ENCODE measurements around the gene RTL1.

The RTL1 gene

DNA sequence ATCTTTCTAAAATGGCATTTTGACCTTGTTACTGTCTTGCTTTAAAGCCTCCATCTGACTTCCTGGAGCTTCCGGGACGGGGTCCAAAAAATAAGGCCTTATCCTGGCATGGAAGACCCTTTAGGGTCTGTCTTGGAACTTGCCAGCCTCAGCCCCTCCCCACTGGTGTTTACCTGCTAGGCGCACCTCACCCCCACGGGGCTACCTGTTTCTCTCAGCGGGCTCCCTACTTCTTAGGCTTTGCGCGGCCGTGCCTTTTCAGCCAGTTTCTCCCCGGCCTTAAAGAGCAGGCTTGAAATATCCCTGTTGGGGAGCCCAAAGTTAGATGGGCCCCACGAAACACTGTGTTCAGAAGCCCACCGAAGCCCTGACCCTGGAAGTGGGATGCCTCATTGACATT lies 5.1 kb downstream of the RTL1 start:
- DNase-seq: no peak

DNA sequence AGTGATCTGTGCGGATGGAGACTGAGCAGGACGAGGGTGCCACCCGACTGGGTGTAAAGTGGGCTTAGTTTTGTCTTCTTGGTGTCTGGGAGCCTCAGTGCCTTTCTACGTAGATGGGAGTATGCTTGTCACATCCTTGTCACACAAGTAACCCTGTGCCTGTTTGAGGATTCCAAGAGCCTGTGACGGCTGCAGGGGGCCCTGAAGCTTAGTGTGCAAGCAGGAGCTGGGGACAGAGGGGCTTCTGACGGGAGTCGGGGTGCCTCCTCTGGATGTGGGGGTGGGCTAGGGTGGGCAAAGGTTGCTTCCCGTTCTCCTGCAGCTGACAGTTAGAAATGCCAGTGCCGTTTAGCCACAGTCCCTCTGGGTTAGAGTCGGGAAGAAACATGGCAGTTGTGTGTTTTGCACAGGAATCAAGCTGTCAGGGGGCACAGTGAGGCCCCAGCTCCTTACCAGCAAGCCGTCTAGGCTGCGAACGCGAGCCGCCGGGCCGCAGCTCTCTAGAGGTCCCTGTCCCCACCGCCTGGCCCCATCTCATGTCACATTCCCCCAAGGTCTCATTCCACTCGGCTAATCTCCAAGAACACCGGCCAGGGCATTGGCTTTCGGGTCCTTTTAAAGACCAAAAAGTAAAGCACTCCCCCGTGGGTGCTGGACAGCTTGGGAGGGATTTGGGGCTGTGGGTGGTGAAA lies 7.0 kb downstream of the RTL1 start:
- no peak for DNase-seq

DNA sequence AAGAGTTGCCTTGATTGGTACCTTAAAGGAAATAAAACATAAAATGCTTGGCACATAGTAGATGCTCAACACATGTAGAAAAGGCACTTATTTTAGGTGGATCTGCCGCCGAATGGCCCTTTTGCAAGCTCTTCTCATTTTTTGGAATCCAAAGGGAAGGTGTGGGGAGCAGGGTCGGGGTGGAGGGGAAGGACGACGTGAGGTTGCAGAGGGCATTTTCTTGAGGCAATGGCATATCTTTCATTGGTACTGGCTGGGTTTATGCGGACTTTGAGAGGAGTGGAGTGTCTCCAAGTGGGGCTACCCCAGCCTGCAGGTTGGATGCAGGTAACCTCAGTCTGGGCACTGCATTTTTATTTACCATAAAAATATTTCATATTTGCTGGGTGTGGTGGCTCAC lies 8.1 kb downstream of the RTL1 start:
- DNase-seq: no peak

DNA sequence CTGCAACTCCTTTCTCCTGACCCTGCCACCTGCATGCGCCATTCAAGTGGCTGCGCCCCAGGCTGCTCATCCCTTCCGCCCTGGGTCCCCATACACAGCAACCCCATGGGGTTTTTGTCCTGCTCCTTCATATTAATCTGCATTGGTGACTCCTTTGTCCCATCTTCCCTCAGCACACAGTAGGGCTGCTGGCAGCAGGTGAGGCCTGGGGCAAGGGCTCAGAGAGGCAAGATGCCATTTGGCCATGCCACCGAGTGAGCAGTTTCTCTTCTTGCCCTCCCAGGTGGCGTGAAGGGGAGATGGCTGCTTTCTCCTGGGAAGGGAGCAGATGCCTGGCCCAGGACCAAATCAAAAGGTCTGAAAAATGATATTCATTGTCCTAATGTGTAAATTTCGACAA lies 9.1 kb downstream of the RTL1 start:
- DNase-seq: no peak

DNA sequence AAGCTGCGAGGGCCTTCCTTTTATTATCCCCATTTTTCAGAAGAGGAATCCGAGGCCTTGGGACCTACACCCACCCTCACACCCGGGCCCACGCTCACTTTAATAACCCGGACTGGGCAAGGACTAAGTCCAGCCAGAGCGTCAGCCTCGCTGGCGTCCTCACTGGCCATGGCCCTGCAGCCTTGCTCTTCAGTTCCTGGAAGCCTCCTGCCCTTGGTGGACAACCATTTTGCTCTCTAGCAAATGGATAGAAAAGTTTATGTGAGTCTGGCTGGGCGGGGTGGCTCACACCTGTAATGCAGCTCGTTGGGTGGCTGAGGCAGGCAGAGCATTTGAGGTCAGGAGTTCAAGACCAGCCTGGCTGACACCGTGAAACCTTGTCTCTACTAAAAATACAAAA lies 9.8 kb downstream of the RTL1 start:
- no peak for DNase-seq

DNA sequence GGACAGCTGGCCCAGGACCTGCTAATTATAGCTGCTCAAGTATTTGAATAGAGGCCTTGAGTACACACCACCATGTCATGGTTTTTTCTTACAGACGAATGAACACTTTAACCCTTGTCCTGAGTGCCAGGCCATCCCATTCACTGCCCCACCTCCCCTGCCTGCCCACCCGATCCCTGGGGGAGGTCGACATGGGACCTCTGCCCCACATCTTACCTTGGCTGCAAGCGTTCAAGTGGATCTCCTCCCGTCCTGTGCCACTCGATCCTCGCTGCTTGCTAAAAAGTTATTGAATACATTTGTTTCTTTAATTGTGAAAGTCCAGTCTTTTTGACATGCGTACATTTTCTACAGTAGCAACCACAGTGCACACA lies 10.3 kb downstream of the RTL1 start:
- no peak for DNase-seq

DNA sequence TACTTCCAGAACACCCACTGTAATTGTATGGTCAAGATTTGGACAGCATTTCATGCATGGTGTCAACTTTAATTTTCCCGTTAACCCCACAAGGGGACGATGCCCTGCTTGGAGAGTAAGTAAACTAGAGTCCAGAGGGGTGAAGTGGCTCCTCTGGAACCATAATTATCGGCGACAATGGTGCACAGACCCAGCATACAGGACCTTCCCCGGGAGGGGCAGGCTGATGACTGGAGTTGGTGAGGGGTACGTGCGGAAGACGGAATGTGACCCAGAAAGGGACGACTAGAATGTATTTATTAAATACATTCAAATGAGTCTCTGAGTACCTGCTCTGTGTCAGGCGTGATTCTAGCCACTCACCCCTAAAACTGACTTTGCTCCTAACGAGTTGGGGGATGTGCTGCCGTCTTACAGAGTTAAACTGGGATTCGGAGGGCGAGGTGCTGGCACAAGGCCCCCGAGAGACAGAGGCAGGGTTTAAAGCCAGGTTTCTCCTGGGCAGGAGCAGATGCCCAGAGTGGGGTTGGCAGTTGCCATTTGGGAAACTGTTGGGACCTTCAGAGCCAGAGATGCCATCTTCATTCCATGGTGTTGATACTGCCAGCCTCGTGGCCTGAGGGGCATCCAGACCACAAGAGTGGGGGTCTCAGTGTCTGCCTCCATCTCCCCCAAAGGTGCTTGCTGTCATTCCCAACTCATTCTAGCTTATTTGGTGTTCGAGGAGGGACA lies 10.9 kb downstream of the RTL1 start:
- DNase-seq: no peak

DNA sequence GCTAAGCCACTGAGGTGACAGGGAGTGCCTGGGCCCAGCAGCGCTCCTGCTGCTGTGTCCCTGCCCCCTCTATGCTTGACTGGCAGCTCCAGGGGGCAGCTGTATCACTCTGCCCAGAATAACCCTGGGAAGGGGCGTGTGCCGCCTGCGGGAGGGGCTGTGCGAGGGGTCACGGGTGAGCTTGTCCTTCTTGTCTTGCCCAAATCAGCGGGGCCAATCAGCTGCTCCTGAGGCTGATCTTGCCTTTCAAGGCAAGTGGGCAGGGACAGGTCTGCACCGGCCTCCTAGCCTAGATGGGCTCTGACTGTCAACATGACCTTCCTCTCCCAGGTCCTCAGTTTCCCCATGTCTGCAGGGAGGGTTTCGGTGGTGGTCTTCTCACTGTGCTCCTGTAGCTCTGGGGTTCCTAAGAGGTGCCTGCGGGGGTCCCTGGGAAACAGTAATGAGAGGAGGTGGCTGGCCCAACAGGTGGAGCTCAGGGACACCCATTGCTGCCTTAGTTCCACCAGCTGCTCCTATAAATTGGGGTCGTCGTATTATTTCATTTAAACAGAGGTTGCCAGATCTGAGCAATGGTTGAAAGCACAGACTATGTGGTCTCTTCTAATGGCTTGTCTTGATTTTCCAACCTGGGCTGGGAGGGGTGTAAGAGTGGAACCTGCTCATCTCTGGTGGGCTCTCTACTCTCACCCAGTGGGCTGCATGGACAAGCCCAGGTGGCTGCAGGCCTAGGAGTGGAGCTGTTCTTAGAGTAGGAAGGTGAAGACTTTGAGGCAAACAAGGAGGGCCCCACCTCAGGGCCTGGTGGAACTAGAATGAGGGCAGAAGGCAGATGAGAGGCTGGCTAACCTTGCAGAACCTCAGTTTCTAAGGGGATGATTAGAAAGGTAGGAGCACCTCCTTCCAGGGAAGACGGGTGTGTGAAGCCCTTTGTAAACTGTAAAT lies 11.7 kb downstream of the RTL1 start:
- DNase-seq: no peak

DNA sequence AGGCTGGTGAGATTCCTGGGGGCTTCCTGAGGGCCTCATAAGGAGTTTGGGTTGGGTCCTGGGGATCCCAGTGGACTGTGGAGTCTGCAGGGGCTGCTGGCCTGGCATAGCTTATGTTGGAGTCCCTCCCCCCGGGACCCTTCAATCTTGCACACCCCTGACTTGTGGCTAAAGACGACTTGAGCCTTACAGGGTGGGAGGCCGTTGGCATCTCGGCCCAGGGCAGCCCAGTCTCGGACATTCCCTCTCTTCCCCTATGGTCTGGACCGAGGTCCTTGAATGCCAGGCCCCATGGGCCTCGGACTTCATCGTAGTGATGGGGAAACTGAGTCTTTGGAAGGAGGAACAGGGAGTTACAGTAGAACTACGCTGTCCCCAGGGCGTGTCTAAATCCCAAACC lies 12.5 kb downstream of the RTL1 start:
- DNase-seq: no peak

DNA sequence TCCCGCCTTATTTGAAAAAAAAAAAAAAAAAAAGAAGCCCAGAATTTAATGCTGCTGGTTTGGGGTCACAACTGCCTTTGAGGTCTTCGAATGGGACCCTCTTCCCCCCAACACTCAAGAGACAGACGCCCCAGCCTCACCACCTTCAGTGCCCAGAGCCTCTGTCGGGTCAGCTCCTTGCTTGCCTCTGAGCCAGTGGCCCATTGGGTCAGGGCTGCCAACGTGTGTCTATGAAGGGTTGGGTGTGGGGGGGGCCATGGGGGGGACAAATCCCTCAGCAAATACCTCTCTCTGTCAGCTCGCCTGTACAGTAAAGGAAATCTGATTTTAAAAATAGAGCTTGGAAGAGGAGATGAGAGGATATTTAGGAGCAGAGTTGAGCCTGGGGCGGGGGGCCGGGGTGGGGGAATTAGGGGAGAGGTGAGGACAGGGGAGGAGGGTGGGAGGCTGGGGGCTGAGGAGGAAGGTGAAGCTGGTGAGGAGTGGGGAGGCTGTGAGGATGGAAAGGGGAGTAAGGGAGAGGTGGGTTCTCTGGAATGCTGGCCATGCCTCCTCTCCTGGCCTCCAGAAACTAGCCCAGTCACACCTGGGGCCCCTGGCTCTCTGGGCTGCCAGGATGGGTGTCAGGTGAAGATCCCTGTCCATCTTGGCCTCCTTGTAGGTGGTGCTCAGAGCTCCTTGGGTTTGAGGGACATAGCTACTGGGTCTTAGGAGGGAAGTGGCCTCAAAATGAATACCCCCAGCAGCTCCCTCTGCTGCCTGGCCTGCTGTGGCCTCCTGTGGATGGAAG lies 13.3 kb downstream of the RTL1 start:
- DNase-seq: no peak

DNA sequence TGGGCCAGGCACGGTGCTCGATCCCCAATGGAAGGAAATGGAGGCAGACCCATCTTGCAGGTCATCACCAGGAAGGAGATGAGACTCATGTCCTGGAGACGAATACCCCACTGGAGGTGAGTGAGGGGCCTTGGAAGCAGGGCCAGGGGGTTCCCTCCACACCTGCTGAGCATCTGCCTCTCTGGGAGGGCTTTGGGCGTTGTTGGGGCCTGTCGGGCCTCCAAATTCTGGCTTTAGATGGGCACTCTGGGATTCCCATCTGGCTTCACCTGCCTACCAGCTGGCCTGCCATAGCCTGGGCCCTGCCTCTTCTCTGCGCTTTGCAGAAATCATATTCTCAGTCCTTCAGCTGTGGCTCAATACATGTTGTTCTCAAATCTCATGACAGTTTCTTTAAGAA lies 13.9 kb downstream of the RTL1 start:
- no peak for DNase-seq

DNA sequence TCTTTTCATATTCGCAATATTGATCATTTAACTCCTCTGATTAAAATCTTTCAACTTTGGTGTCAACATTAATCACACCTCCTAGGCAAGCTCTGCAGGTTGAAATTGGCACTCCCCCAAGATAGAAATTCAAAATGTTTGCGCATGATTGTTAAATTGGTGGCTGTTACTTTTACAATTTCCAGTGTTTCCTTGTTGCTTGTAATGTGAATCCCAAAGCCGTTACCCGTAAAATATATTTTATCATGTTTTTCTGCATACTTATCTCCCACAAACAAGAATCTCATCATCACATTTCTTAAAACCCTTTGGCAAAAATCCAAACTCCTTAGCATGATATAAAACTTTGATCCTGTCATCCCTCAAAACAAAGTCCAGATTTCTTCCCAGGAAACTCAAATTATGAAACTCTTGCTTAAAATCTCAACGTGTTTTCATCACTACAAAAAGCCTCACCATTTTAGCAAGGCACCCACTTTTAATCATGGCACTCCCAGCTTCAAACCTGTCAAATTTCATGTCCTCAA lies 14.7 kb downstream of the RTL1 start:
- no peak for DNase-seq

DNA sequence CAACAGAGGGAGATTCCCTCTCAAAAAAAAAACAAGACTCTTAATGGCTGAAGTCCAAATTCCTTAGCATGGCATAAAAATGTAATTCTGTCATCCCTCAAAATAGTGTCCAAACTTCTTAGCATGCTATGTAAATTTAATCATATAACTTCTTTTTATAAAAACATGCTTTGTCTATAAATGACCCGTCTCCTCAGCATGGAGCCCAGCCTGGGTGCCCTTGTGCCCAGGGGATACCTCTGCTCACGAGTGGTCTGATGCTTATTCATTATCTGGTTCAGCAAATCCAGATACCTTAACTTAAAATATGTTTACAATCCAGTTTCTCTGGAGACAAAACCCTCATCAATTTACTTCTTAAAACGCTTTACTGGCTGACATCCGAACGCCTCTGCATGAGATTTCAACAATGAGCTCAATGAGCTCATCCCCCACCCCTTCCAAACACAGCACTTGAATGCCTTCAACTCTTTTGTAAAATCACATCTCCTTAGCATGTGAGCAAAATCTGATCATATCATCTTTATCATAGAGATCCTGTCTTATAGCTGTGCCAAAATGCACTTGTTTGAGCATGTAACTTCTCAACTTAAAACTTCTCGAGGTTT lies 15.7 kb downstream of the RTL1 start:
- no peak for DNase-seq

DNA sequence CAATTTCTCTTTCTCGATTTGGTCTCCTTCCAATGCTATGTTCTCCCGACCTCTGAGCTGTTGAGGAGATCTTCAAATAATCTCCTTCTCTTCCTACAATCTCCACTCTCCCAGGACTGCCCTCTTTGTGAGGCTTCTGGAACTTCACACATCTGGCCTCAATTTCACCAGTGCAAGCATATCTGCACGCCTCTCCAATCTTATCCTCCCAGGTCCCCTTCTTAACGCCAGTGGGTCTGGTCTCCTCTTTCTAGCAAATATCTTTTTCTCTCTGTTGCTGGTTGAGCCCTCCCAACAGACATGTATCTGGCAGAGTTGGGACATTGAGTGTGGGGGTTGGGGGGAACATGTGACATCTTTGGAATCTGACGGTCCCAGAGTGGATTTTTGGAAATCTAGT lies 17.9 kb downstream of the RTL1 start:
- no peak for DNase-seq

DNA sequence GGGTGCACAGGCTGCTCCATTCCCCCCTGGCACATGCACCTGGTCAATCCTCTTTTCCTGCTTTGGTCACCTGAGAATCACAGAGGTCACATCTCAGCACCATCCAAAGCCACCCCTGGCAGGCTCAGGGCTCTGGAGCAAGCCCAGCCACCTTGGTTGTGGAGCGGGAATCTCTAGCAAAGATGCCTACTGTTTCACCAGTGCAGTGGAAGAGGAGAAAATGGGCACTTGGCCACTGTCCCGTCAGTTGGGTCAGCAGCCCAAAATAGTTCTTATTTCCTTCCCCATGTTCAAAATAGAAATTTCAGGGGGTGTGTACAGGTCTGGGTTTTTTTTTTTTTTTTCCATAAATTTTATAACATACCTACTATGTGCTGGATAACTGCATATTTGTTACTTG lies 18.3 kb downstream of the RTL1 start:
- no peak for DNase-seq

DNA sequence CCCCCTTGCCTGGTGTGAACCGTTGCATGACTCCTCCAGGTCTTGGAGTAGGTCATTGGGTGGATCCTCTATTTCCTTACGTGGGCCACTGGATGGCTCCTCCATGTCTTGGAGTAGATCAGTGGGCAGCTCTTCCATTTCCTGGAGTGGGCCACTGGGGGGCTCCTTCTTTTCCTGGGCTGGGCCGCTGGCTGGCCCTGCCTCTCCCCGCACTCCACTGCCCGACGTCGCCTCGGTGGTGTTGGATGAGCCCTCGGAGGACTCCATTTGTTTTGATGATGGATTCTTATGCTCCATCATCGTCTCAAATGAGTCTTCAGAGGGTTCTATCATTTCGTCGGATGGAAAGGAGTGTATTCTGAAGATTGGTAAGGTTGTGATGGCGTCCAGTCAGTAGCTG lies 19.1 kb downstream of the RTL1 start:
- DNase-seq: no peak

DNA sequence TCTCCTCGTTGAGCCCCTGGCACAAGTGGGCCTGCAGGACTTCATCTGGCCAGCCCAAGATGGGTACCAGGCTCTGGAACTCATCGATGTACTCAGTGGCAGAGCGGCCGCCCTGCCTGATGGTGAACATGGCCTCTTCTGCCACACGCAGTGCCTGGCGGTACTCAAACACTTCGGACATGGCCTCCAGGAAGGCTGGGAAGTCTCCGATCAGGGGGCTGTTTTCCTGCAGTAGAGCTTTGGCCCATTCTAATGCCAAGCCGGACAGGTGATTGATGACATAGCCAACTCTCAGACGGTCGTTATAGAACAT lies 19.8 kb downstream of the RTL1 start:
- no peak for DNase-seq

DNA sequence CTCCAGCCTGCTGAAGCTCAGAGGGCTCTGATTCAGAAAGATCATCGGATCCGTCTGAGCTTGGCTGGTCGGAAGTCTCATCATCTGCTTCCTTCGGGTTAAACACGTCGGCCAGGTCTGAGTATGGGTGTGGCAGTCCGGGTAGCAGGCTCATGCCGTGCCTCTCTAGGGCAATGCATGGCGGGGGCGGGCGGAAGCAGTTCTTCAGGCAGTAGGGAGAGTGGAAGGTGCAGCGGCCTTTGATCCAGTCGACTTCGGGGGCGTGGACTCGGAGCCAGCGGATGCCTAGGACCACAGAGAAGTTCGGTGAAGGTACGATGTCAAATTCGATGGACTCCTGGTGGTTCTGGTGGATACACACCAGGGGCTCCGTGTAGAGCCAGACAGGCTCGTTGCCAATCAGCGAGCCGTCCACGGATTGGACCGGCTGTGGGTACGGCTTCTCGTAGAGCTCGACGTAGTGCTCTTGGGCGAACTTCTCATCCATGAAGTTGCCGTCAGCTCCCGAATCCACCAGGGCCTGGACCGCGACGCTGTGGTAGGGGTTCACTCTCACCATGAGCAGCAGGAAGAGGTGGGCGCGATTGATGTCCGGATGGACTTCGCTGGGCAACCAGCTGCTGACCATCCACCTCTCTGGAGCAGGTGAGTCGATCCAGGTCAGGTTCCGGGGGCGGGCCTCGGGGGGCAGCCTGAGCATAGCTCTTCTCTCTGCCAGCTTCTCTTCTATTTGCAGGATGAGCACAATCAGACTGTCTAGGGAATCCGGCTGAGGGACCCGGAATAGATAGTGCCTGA lies 20.3 kb downstream of the RTL1 start:
- no peak for DNase-seq

DNA sequence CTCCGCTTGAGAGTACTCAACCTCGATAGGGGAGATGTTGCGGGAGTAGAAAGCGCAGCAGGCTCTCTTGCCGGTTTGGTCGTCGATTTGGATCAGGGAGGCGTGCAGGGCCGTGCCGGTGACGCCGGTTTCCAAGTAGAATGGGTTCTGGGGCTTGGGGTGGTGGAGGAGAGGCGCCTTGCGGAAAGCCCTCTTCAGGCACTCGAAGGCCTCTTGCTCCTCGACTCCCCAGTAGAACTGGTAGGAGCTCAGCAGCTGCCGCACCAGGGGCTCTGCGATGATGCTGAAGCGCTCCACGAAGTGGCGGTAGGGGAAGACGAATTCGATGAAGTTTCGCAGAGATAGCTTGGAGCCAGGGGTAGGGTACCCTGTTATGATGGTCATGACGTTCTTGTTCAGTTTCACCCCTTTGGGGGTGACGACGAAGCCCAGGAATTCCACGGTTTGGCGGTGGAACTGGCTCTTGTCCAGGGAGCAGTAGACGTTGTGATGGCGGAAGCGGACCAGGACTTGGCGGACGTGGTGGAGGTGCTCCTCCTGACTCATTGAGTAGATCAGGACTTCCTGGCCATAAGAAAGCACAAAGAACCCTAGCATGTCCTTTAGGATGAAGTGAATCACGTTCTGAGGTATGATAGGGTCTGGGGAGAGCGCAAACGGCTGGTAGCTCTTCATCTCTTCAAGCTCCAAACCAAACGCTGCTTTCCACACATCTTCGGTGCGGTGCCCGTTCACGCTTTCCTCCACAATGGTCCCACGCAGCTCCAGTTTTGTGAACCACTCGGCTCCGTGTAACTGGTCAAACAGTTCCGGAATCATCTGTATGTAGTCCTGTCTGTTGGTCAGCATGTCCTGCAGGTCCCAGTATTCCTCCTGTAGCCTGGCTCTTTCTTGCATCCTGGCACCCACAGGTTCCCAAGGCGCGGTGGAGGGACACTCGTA lies 21.2 kb downstream of the RTL1 start:
- no peak for DNase-seq

Measured in inflammatory macrophage (primary cell).